ENCODE results near the gene TLR1. TPM values are rescaled to one million over a fixed set of nuclear protein-coding genes. Genes with fewer than 3 reads are reported as not detected.
A peak's percentile ranks its signal among the peaks of the same experiment; 100 is the strongest.

TLR1 gene
- total RNA-seq, 1 donor from 2014 or later = 0.26 TPM

- no peaks in the 10 kb centered on the region for H3K27me3 ChIP-seq (ENCODE audit: control insufficient read depth, insufficient read depth, low read length)
- H3K36me3 ChIP-seq (ENCODE audit: control insufficient read depth, insufficient read depth, low read length) = no peaks in the 10 kb centered on the region
- FAIRE-seq (no peak), DNase-seq (ENCODE audit: low read depth) (peak; percentile 69)
- TF ChIP-seq CTCF (IDR thresholded peaks at IDR 0.05; ENCODE audit: insufficient read depth, low read length, severe bottlenecking) = no peak
- H3K4me3 ChIP-seq (ENCODE audit: low read depth, low read length) = no peak overlapping the region
Measured at GRCh38 chr4:38785041-38785790, 19.4 kb downstream of the TLR1 start.

GRCh38 chr4:38784141-38784540, 20.4 kb downstream of the TLR1 start:
- TF ChIP-seq CTCF (IDR thresholded peaks at IDR 0.05; ENCODE audit: insufficient read depth, low read length, severe bottlenecking) = no peak
- FAIRE-seq (no peak), DNase-seq (ENCODE audit: low read depth) (no peak)
- Histone ChIP-seq H3K36me3 (ENCODE audit: control insufficient read depth, insufficient read depth, low read length) (no peaks in the 10 kb centered on the region), H3K27me3 (ENCODE audit: control insufficient read depth, insufficient read depth, low read length) (no peaks in the 10 kb centered on the region), H3K4me3 (ENCODE audit: low read depth, low read length) (no peak overlapping the region)

- Histone ChIP-seq H3K27me3 (ENCODE audit: control insufficient read depth, insufficient read depth, low read length) (no peaks in the 10 kb centered on the region), H3K4me3 (ENCODE audit: low read depth, low read length) (no peak overlapping the region), H3K36me3 (ENCODE audit: control insufficient read depth, insufficient read depth, low read length) (no peaks in the 10 kb centered on the region)
- no peak for TF ChIP-seq CTCF (IDR thresholded peaks at IDR 0.05; ENCODE audit: insufficient read depth, low read length, severe bottlenecking)
- no peak for FAIRE-seq
- no peak for DNase-seq (ENCODE audit: low read depth)
Measured at GRCh38 chr4:38783109-38783460, 21.5 kb downstream of the TLR1 start.

- FAIRE-seq (no peak), DNase-seq (ENCODE audit: low read depth) (peak; percentile 53)
- Histone ChIP-seq H3K36me3 (ENCODE audit: control insufficient read depth, insufficient read depth, low read length) (no peaks in the 10 kb centered on the region), H3K4me3 (ENCODE audit: low read depth, low read length) (no peak within 1 kb of the TSS), H3K27me3 (ENCODE audit: control insufficient read depth, insufficient read depth, low read length) (no peaks in the 10 kb centered on the region)
- TF ChIP-seq CTCF (IDR thresholded peaks at IDR 0.05; ENCODE audit: insufficient read depth, low read length, severe bottlenecking) = peak; percentile 51
Measured at GRCh38 chr4:38782452-38783108, 22.0 kb downstream of the TLR1 start, which contains the start of gene TLR10. Gene TLR10, minus strand, starts transcription at chr4:38782990. Its CDS starts 7,400 bp downstream, at chr4:38775590.

GRCh38 chr4:38781854-38782261, 22.7 kb downstream of the TLR1 start:
- H3K36me3 ChIP-seq (ENCODE audit: control insufficient read depth, insufficient read depth, low read length) = no peaks in the 10 kb centered on the region
- no peak for TF ChIP-seq CTCF (IDR thresholded peaks at IDR 0.05; ENCODE audit: insufficient read depth, low read length, severe bottlenecking)
- FAIRE-seq = no peak

More at GRCh38 chr4:38781854-38782261, 22.7 kb downstream of the TLR1 start:
- no peak overlapping the region for H3K4me3 ChIP-seq (ENCODE audit: low read depth, low read length)
- no peak for DNase-seq (ENCODE audit: low read depth)
- no peaks in the 10 kb centered on the region for H3K27me3 ChIP-seq (ENCODE audit: control insufficient read depth, insufficient read depth, low read length)
